Stimulated activated naive B cell treated with anti-CD40 and anti-IgM and Interleukin-4, amounts not matched to agents 10 μg/mL and 1 μg/mL and 100 μg/mL, for 72 hours (primary cell): ENCODE data around the gene TBC1D3C.
"Not testable (repeated sequence)": the region's sequence is repeated elsewhere in the genome, so short reads cannot be mapped to it uniquely, and the experiment has no call there.

Source experiments
- ATAC-seq, 2 donors: fragments of 150-1000 bp; cut with Tn5 transposase; replicated peaks; 2 replicates each; pipeline ENCODE4 v1.10.0; 2021; ENCODE audit warnings: moderate library complexity in 1 of 2
- DNase-seq: peaks from one replicate; pipeline ENCODE4 v3.0.0; 2021
- H3K27ac Mint-ChIP-seq: one replicate; pipeline ENCODE4 v1.8.0; 2022; ENCODE audit warnings: mild to moderate bottlenecking, mixed read lengths
- H3K27me3 Mint-ChIP-seq, 2 donors: one replicate each; pipeline ENCODE4 v1.8.0; 2022; ENCODE audit warnings: mixed read lengths in 2 of 2
- H3K36me3 Mint-ChIP-seq, 2 donors: one replicate each; pipeline ENCODE4 v1.8.0; 2022; ENCODE audit warnings: mixed read lengths in 2 of 2, mild to moderate bottlenecking in 1 of 2
- H3K4me1 Mint-ChIP-seq, 2 donors: one replicate each; pipeline ENCODE4 v1.8.0; 2022; ENCODE audit warnings: mixed read lengths in 2 of 2, mild to moderate bottlenecking in 1 of 2
- H3K4me3 Mint-ChIP-seq, 2 donors: one replicate each; pipeline ENCODE4 v1.8.0; 2022; ENCODE audit warnings: mild to moderate bottlenecking in 2 of 2, mixed read lengths in 2 of 2, moderate library complexity in 1 of 2
- H3K9me3 Mint-ChIP-seq, 2 donors: one replicate each; pipeline ENCODE4 v1.8.0; 2022; ENCODE audit warnings: mixed read lengths in 2 of 2, mild to moderate bottlenecking in 1 of 2

The TBC1D3C gene

DNA sequence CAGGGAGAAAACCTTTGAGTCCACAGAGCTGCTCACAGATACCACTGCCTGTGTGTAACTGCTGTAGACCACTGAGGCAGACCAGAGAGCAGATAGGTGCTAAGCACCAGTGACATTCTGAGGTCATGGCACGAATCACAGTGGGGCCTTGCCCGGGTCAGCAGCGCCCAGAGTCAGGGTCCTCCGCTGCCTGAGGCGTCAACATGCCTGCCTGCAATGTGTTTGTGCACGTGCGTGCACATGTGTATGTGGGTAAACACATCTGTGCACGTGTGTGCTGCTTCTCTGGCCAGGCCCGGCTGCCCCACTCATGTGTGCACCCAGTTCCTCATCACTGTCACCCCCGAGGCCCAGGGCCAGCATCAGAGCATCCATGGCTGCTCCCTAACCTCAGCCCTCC lies at the start of gene TBC1D3C:
Gene TBC1D3C, minus strand, starts transcription at position 101 of the 400 bp plus-strand sequence. CDS start 1,568 bp downstream, outside the sequence.
- not testable (repeated sequence) for H3K9me3 Mint-ChIP-seq, H3K4me3 Mint-ChIP-seq, H3K36me3 Mint-ChIP-seq, H3K4me1 Mint-ChIP-seq, ATAC-seq, DNase-seq, H3K27ac Mint-ChIP-seq, H3K27me3 Mint-ChIP-seq

- not testable (repeated sequence) for H3K4me1 Mint-ChIP-seq, DNase-seq, H3K36me3 Mint-ChIP-seq, H3K27ac Mint-ChIP-seq, H3K9me3 Mint-ChIP-seq, ATAC-seq, H3K27me3 Mint-ChIP-seq, H3K4me3 Mint-ChIP-seq
These were observed 30.8 kb upstream of the TBC1D3C start for GRCh38 chr17:38099262-38099661.

GRCh38 chr17:38094059-38094694 lies 25.7 kb upstream of the TBC1D3C start:
- not testable (repeated sequence) for H3K27ac Mint-ChIP-seq, H3K4me3 Mint-ChIP-seq, H3K4me1 Mint-ChIP-seq, H3K9me3 Mint-ChIP-seq, ATAC-seq, H3K36me3 Mint-ChIP-seq, DNase-seq, H3K27me3 Mint-ChIP-seq

DNA sequence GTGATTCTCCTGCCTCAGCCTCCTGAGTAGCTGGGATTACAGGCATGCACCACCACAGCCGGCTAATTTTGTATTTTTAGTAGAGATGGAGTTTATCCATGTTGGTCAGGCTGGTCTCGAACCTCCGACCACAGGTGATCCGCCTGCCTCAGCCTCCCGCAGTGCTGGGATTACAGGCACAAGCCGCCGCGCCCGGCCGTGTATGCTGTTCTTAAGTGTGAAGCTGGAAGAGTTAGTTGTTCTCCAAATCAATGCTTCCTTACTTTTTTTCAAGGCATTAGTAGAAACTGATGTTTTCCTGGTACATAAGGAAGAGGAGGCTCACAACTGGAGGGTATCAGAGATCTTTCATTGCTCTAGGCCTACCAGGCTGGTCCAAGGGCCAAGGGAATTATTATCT lies 19.7 kb upstream of the TBC1D3C start:
- DNase-seq, H3K4me1 Mint-ChIP-seq, H3K36me3 Mint-ChIP-seq, ATAC-seq, H3K4me3 Mint-ChIP-seq, H3K9me3 Mint-ChIP-seq, H3K27ac Mint-ChIP-seq, H3K27me3 Mint-ChIP-seq: not testable (repeated sequence)

DNA sequence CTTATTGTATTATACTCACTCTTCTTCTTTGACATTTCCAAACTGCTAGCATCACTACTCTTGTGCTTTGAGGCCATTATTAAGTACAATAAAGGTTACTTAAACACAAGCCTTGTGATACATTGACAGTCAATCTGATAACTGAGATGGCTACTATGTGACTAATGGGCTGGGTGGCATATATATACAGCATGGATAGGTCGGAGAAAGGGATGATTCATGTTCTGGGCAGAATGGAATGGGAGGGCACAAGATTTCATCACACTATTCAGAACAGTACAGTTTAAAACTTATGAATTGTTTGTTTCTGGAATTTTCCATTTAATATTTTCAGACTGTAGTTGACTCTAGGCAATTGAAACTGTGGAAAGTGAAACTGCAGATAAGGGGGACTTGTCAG lies 18.9 kb upstream of the TBC1D3C start:
- H3K9me3 Mint-ChIP-seq, H3K27me3 Mint-ChIP-seq, ATAC-seq, H3K36me3 Mint-ChIP-seq, H3K4me3 Mint-ChIP-seq, H3K4me1 Mint-ChIP-seq, H3K27ac Mint-ChIP-seq, DNase-seq: not testable (repeated sequence)
